ENCODE results near the gene DPCD.

Gene DPCD

GRCh38 chr10:101587725-101588653 lies at the start of gene DPCD, which contains the start of gene POLL:
Gene DPCD (plus strand): TSS chr10:101588321. CDS start chr10:101588337, 16 bp downstream.
Gene POLL (minus strand): TSS chr10:101588257. CDS start chr10:101587360, 897 bp downstream.
- DNase-seq: peak; percentile 52 to 94 (median 87)

DNA sequence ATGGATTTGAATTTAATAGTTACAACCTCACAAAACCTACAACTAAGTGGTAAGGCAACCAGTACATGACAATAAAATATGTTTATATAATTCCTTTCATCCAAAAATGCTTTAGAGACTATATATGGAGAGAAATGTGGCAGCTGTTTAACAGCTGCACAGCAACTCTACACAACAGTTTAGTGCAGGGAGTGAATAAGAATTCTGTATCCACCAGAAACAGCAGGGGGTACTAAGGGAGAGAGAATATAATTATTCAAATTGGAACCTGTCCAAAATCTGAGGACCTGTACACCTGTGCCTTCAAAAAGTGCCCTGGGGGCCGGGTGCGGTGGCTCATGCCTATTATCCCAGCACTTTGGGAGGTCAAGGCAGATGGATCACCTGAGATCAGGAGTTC lies 49.7 kb upstream of the DPCD start:
- DNase-seq: no peak

DNA sequence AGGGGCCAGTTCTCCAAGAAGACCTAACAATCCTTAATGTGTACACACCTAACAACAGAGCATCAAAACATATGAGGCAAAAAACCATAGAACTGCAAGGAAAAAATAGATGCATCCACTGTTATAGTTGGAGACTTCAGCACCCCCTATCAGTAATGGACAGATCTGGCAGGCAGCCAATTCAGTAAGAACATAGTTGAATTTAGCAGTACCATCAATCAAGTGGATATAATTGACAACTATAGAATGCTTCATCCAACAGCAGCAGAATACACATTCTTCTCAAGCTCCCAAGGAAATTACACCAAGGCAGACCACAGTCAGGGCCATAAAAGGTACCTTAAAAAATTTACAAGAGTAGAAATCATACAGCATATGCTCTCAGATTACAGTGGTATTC lies 42.2 kb upstream of the DPCD start:
- DNase-seq: no peak

- DNase-seq: no peak
Measured at GRCh38 chr10:101550965-101551364, 37.2 kb upstream of the DPCD start.

GRCh38 chr10:101552442-101552841 lies 35.7 kb upstream of the DPCD start:
- DNase-seq: no peak

DNA sequence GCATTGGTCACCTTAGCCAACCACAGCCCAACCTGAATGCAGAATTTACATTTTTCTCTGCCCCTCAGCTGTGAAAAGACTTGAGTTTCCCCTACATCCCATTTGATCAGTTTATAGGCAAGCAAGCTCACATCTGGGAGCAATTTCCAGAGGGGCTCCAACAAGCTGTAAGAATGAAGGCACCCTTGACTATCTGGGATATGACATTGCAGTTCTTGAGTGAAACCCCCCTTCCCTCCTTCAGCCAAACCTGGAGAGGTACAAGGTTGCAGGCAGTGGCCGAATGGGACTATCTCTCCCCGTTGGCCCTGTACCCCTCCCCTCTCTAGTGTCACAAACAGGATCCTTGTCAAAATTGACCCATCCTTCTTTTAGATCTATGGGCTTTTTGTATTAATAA lies 30.6 kb upstream of the DPCD start:
- no peak for DNase-seq

DNA sequence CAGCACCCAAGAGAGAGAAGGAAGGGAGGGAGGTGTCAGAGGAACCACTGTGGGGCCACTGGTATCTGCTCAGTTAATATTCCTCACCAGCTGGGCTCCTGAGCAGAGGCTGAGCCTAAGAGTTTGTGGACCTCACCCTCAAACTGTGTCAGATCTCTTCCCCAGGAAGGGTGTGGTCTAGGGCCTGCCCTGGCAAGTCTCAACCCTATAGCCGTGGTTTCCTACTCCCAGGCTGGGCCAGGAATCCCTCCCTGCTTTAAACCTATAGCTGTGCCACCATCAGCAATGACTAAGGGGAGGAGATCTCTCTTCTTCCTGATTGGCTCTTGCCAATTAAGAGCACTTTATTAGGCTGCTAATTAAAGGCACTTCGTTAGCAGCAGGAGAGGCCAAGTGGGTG lies 29.9 kb upstream of the DPCD start:
- no peak for DNase-seq

GRCh38 chr10:101558671-101559595 lies 29.2 kb upstream of the DPCD start:
- no peak for DNase-seq

DNA sequence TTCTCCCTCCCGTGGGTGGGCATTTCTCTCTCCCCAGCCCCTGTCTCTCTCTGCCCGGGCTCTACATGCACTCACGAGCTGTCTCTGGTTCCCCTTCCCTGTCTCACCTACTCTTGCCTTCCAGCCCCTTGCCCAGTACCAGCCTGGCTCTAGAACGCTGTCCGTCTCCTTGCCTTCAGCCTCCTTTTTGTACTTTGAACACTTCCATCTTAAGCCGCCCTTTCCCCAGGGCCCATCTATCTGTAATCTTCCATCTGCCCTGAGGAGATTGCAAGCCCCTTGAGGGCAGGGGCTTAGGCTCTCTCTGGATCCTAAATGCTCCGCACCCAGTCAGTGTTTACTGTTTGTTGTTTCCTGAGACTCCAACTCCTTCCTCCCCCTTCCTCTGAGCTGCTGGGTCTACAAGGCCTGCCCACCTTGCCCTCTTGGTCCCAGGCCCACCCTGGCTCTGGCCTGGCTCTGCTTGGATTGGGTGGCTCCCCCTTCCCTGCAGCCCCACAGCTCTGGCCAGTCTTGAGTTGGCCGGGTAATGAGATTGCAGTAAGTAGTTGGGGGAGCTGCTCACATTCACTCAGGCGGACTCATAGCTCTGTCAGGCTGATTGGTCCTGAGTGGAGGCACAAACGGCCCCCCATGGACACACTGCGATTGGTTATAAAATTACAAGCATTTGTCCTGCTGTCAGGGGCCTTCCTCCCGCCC lies 28.4 kb upstream of the DPCD start:
- DNase-seq: no peak

DNA sequence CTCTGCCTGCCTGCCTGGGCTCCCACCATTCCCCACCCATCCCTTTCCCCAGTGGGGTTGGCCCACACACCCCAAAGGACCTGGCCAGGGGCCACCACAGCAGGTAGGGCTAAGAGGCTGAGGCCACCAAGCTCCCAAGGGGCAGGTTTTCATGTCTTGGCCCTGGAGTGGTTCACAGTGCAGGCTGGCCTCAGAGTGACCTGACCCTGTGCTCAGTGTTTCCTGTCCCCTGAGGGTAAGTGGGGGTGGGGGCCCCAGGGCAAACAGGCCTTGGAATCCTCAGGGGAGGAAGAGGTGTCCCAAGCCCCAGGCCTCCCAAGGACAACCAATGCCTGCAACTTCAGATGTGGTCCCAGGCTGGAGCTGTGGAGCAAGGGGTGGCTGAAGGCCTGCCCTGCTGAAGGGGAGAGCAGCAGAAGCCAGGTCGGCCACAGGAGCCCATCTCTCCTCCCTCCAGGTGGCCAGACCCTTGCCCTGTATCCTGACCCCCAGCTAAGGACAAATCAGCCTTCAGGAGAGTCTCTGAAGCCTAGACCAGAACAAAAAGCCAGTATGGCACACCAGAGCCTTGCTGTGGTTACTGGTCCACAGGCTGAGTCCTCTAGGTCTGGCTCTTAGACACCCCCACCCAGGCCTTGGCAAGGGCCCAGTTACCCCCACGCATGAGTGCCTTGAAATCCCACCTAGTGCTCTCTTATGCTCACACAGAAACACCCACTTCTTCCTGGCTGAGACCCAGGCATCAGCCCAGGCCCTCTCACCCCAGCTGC lies 27.6 kb upstream of the DPCD start:
- DNase-seq: no peak

DNA sequence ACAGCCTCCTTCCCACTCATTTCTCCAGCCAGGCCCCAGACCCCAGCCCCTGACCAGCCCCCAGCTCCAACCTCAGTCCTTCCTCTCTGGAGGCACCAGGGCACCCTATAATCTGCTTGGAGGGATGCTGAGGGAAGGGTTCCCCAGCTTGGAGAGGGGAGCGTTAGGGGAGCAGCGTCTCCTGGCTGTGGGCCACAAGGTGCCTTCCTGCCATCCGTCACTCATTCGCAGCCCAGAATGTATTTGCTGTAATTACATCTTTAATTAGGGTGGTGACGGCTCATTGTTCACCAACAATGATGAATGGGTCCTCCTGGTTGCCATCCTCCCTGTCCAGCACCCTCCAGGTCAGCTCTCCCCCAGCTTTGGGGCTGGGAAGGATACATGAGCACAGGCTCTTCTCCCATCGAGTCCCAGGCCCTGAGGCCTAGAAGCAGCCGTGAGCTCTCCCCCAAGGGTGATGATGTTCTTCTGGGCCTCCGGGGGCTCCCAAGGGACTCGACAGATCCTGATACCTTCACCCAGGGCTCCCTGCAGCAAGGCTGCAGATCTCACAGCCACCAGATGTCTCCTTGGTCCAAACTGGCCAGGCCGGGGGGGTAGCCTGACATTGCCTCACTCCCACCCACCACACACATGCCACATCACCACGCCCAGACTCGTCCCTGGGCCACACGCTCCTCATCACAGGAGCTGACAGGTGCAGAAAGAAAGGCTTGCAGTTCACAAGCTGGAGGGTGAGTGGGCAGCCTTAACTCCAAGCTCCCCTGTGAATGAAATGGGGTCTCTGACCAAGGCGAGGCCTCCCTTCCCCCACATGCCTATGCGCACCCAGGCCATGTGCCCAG lies 26.8 kb upstream of the DPCD start:
- no peak for DNase-seq

- no peak for DNase-seq
Measured at GRCh38 chr10:101562231-101562630, 25.9 kb upstream of the DPCD start.

GRCh38 chr10:101563007-101563406 lies 25.1 kb upstream of the DPCD start:
- no peak for DNase-seq

GRCh38 chr10:101563497-101564040 lies 24.6 kb upstream of the DPCD start:
- no peak for DNase-seq

DNA sequence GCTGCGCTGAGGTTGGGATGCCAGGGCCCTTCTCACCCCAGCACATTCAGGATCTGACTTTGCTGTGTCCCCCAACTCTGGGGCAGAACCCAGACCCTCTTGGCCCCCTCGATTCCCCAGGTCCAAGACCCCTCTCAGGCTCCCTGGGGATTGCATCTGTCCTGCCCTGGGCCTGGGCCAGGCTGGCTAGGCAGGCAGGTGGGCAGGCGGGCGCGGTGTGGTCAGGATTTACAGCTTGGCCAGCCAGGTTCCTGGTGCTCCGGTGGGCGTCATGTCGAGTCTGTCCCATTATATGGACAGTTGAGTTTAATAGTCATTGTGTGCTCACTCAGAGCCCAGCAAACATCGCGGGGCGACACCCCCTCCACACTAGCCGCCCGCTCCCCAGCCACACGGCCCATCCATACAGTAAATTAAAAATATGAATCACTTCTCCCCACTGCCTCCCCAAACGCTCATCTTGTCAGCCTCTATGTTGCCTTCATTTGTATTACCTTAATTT lies 23.6 kb upstream of the DPCD start:
- DNase-seq: no peak

DNA sequence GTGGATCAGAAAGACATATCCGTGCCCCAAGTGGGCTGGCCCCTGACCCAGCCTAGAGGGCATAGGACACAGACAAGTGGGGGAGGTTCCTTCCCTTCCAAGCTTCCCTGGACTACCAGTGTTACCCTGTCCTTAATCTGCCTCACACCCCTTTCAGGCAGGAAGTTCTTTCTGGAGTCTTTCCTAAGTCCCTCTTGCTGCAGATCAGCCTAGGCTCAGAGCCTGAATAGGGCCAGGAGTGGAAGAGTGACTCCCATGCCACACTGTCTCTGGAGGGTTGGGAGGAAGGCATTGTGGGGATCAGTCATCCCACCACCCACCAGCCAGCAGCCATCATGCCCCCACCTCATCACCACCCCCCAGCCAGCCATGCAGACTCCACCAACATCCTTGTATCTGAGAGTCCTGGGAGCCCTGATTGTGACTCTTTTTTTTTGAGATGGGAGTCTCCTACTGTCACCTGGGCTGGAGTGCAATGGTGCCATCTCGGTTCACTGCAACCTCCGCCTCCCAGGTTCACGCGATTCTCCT lies 22.7 kb upstream of the DPCD start:
- no peak for DNase-seq

DNA sequence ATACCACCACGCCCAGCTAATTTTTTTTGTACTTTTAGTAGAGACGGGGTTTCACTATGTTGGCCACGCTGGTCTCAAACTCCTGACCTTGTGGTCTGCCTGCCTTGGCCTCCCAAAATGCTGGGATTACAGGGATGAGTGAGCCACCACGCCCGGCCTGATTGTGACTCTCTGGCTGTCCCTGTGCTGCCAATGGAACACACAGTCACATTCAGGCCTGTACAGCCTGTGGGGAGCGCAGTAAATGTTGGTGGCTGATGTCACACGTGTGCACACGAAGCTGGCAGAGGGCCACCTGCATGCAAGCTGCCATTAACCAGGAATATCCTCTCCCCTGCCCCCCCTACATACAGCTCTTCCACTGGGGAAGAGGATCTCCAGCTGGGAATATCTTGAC lies 22.2 kb upstream of the DPCD start:
- DNase-seq: no peak

GRCh38 chr10:101566333-101567164 lies 21.6 kb upstream of the DPCD start:
- DNase-seq: peak in 1 of 14 donors; percentile 1
